ENCODE results near the gene TSTD2.
"Not testable (repeated sequence)": the region's sequence is repeated elsewhere in the genome, so short reads cannot be mapped to it uniquely, and the experiment has no call there.

Gene TSTD2

GRCh38 chr9:97630591-97630990 lies 2.6 kb downstream of the TSTD2 start:
- no peak for DNase-seq (ENCODE audit: low read depth)

- DNase-seq (ENCODE audit: low read depth): no peak
Measured at GRCh38 chr9:97629156-97629555, 4.0 kb downstream of the TSTD2 start.

- DNase-seq (ENCODE audit: low read depth): no peak
Measured at GRCh38 chr9:97628668-97629067, 4.5 kb downstream of the TSTD2 start.

- no peak for DNase-seq (ENCODE audit: low read depth)
Measured at GRCh38 chr9:97627624-97628023, 5.5 kb downstream of the TSTD2 start.

- no peak for DNase-seq (ENCODE audit: low read depth)
Measured at GRCh38 chr9:97625620-97626019, 7.5 kb downstream of the TSTD2 start.

GRCh38 chr9:97623946-97624345 lies 9.2 kb downstream of the TSTD2 start:
- DNase-seq (ENCODE audit: low read depth): no peak

GRCh38 chr9:97622483-97622882 lies 10.7 kb downstream of the TSTD2 start:
- not testable (repeated sequence) for DNase-seq (ENCODE audit: low read depth)

- DNase-seq (ENCODE audit: low read depth): not testable (repeated sequence)
Measured at GRCh38 chr9:97620063-97620462, 13.1 kb downstream of the TSTD2 start.

GRCh38 chr9:97617939-97618416 lies 15.2 kb downstream of the TSTD2 start:
- no peak for DNase-seq (ENCODE audit: low read depth)

GRCh38 chr9:97615439-97616072 lies 17.6 kb downstream of the TSTD2 start:
- peak; percentile 13 for DNase-seq (ENCODE audit: low read depth)

GRCh38 chr9:97604901-97605645 lies 28.1 kb downstream of the TSTD2 start:
- DNase-seq (ENCODE audit: low read depth): no peak

GRCh38 chr9:97602430-97602829 lies 30.7 kb downstream of the TSTD2 start:
- DNase-seq (ENCODE audit: low read depth): no peak

- DNase-seq (ENCODE audit: low read depth): no peak
Measured at GRCh38 chr9:97601228-97601898, 31.8 kb downstream of the TSTD2 start.

GRCh38 chr9:97600531-97601227 lies 32.5 kb downstream of the TSTD2 start:
- DNase-seq (ENCODE audit: low read depth): no peak

GRCh38 chr9:97599314-97599846 lies 33.8 kb downstream of the TSTD2 start:
- DNase-seq (ENCODE audit: low read depth): no peak

- peak; percentile 27 for DNase-seq (ENCODE audit: low read depth)
Measured at GRCh38 chr9:97598461-97599288, 34.5 kb downstream of the TSTD2 start.

- DNase-seq (ENCODE audit: low read depth): no peak
Measured at GRCh38 chr9:97596906-97597305, 36.3 kb downstream of the TSTD2 start.

- DNase-seq (ENCODE audit: low read depth): no peak
Measured at GRCh38 chr9:97594381-97594921, 38.7 kb downstream of the TSTD2 start.

GRCh38 chr9:97593960-97594359 lies 39.2 kb downstream of the TSTD2 start:
- no peak for DNase-seq (ENCODE audit: low read depth)

- no peak for DNase-seq (ENCODE audit: low read depth)
Measured at GRCh38 chr9:97592126-97592525, 41.0 kb downstream of the TSTD2 start.

- DNase-seq (ENCODE audit: low read depth): no peak
Measured at GRCh38 chr9:97591535-97591934, 41.6 kb downstream of the TSTD2 start.
